GM18858 (cell line): Measurements from ENCODE around the gene MOSMO.
"Not testable (repeated sequence)": the region's sequence is repeated elsewhere in the genome, so short reads cannot be mapped to it uniquely, and the experiment has no call there.

ENCODE experiments used
- ATAC-seq: cut with Tn5 transposase; IDR thresholded peaks from one replicate; pipeline ENCODE4 v1.9.1; 2021; ENCODE audit not compliant: unreplicated experiment

Gene MOSMO

GRCh38 chr16:22091721-22092120 lies 83.8 kb downstream of the MOSMO start:
- no peak for ATAC-seq

GRCh38 chr16:22092143-22092933 lies 84.4 kb downstream of the MOSMO start, which contains the start of gene VWA3A:
VWA3A (plus strand) TSS chr16:22092541; CDS start chr16:22092638, 97 bp downstream.
- ATAC-seq, result no peak

- ATAC-seq, result no peak
Measured at GRCh38 chr16:22093331-22093730, 85.4 kb downstream of the MOSMO start.

DNA sequence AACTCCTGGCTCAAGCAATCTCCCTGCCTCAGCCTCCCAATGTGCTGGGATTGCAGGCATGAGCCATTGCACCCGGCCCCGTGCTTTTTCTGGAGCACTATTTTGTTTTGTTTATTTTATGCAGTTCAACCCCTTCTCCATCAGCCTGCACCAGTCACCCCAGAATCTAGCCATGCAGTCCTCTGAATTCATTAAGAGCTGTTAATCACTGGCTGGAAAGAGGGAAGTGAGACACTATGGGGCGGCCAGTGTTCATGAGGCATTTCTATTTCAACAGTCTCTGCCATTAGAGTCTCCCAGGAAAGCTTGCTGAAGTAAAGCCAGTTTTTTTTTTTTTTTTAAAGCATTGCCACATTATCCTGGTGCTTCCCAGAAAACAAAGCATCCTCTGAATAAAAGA lies 86.1 kb downstream of the MOSMO start:
- ATAC-seq, result no peak

- no peak for ATAC-seq
Measured at GRCh38 chr16:22098405-22099255, 90.7 kb downstream of the MOSMO start.

DNA sequence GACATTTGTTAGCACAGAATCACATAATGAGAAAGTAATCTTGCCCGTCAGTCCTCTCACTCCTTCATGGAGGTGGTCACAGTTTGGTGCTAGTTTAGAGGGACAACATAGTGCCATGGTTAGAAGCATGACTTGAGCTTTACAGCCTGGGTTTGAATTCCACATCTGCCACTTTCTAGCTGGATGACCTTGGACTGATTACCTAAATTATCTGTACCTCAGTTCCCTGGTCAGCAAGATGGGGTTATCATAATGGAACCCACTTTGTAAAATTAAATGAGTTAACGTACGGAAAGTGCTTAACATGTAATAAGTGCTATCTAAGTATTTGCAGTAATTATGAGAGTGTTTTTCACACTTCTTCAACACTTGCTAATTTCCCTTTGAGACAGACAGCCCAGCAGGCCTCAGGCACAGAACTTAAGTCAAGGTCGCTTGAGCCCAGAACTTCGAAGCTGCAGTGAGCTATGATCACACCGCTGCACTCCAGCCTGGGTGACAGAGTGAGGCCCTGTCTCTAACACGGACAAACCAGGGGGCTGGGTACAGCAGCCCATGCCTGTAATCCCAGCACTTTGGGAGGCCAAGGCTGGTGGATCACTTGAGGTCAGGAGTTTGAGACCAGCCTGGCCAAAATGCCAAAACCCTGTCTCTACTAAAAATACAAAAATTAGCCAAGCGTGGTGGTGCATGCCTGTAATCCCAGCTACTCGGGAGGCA lies 91.5 kb downstream of the MOSMO start:
- no peak for ATAC-seq

- ATAC-seq, result no peak
Measured at GRCh38 chr16:22103441-22103840, 95.5 kb downstream of the MOSMO start.

GRCh38 chr16:22109258-22109898 lies 101.5 kb downstream of the MOSMO start:
- ATAC-seq, result no peak

- ATAC-seq, result not testable (repeated sequence)
Measured at GRCh38 chr16:22111629-22112028, 103.7 kb downstream of the MOSMO start.

DNA sequence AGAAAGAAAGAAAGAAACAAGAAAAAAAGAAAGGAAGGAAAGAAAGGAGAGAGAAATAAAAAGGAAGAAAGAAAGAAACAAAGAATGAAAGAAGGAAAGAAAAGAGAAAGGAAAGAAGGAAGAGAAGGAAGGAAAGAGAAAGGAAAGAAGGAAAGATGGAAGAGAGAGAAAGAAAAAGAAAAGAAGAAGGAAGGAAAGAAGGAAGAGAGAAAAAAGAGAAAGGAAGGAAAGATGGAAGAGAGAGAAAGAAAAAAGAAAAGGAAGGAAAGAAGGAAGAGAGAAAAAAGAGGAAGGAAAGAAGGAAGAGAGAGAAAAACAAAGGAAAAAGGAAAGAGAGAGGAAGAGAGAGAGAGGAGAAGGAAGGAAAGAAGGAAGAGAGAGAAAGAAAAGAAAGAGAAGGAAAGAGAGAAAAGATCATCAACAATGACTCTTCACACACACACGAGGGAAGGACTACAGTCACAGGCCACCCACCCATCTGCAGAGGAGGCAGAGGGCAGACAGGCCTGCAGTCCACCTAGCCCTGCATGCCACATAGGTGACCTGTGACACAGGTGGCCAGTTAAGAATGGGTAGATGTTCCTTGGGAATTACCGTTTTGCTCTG lies 108.3 kb downstream of the MOSMO start:
- ATAC-seq, result no peak

- no peak for ATAC-seq
Measured at GRCh38 chr16:22117609-22118008, 109.7 kb downstream of the MOSMO start.

GRCh38 chr16:22120440-22120839 lies 112.5 kb downstream of the MOSMO start:
- no peak for ATAC-seq

- ATAC-seq, result no peak
Measured at GRCh38 chr16:22122239-22122638, 114.3 kb downstream of the MOSMO start.

GRCh38 chr16:22123146-22123545 lies 115.2 kb downstream of the MOSMO start:
- no peak for ATAC-seq

GRCh38 chr16:22123759-22124490 lies 116.0 kb downstream of the MOSMO start:
- no peak for ATAC-seq

- no peak for ATAC-seq
Measured at GRCh38 chr16:22124583-22125284, 116.8 kb downstream of the MOSMO start.

DNA sequence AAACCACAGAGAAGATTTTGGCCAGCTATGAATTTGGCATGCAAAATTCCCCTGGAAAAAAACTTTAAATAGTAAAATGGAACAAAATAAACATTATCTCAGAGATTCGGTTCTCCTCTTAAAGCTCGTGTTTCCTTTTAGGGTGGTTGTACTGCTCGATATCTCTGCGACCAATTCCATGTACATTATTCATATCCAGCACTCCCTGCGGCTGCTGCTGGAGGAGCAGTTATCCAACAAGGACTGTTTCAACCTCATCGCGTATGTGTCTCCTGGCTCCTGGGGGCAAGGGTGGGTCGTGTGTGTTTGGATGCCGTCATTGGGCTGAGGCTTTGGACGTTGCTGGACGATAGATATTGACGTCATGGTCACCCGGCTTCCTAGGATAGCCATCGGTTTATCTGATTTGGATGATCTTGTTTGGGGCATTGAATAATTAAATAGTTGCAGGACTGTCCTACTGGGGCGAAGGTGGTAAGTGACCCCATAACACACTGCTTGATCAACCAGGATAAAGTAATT lies 118.2 kb downstream of the MOSMO start:
- no peak for ATAC-seq

DNA sequence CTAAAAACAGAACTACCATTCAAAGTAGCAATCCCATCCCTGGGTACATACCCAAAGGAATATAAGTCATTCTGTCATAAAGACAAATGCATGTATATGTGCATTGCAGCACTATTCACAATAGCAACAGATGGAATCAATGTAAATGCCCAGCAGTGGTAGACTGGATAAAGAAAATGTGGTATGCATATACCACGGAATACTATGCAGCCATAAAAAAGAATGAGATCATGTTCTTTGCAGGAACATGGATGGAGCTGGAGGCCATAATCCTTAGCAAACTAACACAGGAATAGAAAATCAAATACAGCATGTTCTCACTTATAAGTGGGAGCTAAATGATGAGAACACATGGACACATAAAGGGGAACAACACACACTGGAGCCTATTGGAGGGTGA lies 120.6 kb downstream of the MOSMO start:
- ATAC-seq, result not testable (repeated sequence)

DNA sequence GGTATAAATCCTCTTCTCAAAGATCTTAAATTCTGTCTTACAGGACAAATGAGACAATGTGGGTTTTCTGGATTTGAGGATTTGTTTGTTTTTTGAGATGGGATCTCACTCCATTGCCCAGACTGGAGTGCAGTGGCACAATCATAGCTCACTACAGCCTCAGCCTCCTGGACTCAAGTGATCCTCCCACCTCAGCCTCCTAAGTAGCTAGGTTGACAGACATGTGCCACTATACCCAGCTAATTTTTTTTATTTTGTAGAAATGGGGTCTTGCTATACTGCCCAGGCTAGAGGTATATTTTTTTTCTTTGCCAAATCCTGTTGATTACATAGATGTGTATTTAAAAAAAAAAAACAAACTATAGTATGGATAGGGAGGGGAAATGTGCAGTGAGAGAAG lies 122.6 kb downstream of the MOSMO start:
- ATAC-seq, result no peak
